NCI-H2029 (cell line): ENCODE measurements around the gene HHAT.

Source experiments
- DNase-seq: peaks from one replicate; lab custom pipeline; 2025; lab: John Stamatoyannopoulos, UW

The HHAT gene

GRCh38 chr1:210487021-210487420, 158.3 kb downstream of the HHAT start:
- DNase-seq: no peak

DNA sequence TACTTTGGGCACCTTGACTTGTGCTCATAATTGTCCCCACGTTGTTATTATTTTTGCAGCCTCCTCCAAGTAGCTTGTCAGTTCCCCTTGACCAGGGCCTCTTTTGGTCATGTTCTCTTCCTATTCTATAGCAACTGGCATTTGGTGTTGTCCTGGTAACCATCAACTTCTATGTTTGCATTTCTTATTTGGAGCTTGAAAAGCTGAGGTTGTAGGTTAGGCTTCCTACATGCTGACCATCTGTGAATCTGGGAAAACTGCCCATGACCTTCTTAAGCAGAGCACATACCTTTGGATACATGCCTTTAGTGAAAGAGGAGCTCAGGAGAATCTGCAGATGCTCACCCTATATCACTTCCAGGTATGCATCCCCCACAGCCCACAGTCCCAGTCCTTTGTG, 160.8 kb downstream of the HHAT start:
- DNase-seq: no peak

- DNase-seq: no peak
These were observed 162.1 kb downstream of the HHAT start for GRCh38 chr1:210490781-210491180.

DNA sequence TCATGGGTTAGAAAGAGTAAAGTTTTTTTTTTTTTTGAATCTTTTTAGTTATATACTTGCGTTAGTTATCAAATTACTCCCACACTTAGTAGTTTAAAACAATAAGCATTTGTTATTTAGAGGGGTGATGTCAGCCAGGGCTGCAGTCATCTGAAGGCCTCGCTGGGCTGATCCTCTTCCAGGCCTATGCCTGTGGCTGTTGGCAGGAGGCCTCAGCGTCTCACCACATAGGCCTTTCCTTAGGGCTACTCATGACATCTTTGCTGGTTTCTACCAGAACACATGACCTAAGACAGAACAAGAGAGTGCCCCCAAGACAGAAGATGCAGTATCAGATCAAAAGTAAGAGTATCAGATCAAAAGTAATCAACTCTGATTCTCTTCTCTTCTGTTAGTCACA, 167.4 kb downstream of the HHAT start:
- no peak for DNase-seq

- DNase-seq: no peak
These were observed 171.3 kb downstream of the HHAT start for GRCh38 chr1:210499956-210500355.

- DNase-seq: peak; percentile 3
These were observed 172.1 kb downstream of the HHAT start for GRCh38 chr1:210500831-210501230.

- DNase-seq: no peak
These were observed 175.6 kb downstream of the HHAT start for GRCh38 chr1:210504286-210504685.

DNA sequence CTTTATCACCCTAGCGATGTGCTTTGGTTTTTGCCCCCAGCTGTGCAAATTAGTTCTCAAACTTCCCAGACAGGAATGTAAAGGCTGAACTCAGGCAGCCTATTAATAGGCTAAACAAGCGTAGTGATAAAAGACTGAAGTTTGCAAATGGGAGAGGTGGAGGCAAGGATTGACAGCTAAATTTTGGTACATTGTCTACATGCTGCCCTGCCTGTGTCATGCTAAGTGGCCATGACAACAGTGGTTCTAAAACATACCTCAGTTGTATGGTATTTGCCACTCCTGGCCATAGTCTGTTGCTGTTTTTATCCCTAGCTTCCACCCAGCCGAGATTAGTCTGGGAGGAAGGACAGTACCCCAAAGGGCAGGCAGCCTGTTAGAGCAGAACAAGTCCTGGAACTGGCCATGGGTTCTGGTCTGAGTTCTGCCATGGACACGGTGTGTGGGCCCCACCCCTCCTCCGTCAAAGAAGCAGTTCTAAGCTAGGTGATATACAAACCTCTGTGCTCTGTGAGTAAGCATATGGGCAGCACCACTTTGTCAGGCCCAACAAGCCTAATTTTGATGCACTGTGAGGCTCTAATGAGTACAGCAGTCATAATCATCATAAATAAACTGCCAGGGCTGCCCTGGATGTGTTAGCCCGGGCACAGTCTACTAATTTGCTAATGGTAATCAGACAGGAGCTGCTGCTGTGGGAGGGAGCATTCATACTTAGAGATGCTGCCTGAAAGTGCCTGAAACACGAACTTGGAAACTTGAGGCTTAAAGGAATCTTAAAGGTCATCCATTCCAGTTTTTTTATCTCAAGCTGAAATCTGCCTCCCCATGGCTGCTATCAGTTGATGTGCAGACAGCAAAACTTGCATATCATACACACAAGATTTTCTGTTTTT, 177.1 kb downstream of the HHAT start:
- DNase-seq: no peak

DNA sequence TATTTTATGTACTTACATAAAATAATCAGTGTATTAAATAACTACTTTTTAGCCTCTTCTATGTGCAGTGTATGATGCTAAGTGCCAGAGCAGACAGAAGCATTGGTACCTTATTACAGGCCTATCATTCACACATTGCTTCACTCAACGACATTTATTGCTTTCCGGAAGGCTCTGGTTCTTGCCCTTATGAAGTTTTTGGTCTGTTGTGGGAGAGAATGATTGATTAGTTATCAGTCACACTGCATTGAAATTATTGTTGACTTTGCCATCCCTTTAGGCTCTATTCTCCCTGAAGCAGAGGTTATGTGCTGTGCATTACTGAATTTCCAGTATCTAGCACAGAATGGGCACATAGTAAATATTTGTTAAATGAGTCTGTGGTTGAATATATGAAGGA, 178.0 kb downstream of the HHAT start:
- no peak for DNase-seq

GRCh38 chr1:210516092-210516656, 187.5 kb downstream of the HHAT start:
- DNase-seq: no peak

DNA sequence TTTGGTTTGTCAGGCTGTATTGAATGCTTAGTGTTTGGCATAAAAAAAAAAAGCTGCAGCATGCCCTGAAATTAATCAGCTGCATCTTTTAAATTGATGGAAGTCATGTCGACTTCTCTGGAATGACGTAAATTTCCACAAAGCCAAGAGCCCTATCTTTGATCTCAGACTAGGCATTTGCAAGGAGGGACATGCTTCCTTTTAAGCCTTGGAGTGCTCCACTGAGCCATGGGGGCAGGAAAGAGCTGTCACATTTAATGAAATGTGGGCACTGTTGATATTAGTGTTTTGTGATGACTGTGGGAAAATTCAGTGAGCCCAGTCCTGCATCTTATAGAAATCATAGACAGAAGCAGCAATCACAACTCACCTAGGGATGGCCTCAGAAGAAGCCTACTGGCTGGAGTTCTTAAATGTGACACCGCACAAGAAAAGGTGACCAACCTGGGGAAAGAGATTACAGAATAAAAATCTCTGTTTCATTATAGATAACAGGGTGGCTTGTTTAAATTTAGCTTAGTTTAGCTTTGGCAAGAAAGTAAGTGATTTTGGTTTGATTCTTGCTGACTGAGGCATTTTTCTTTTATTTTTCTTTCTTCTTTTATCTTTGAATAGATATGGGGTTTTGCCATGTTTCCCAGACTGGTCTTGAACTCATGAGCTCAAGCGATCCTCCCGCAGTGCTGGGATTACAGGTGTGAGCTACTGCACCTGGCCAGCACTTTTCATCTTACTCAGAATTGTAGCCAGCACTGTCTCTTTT, 188.2 kb downstream of the HHAT start:
- no peak for DNase-seq

- no peak for DNase-seq
These were observed 195.1 kb downstream of the HHAT start for GRCh38 chr1:210523830-210524229.

GRCh38 chr1:210525716-210526454, 197.2 kb downstream of the HHAT start:
- DNase-seq: no peak

GRCh38 chr1:210527091-210527490, 198.4 kb downstream of the HHAT start:
- DNase-seq: no peak

GRCh38 chr1:210531475-210532222, 202.9 kb downstream of the HHAT start:
- no peak for DNase-seq

DNA sequence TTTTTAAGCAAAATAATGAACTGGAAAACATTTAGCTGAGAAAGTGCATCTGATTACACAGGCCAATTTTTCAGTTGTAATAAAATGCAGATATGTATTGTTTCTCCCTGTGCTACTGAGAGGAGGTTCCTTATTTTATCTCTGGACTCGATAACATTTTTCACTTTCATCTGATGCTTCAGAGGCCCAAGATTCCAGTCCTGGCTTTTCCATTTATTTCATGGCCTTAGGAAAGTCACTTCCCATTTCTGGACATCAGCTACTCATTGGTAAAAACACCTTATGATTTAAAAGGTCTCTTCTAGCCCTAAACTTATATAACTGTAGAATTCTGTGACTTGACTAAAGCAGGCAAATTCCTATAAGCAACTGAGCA, 203.5 kb downstream of the HHAT start:
- DNase-seq: no peak

DNA sequence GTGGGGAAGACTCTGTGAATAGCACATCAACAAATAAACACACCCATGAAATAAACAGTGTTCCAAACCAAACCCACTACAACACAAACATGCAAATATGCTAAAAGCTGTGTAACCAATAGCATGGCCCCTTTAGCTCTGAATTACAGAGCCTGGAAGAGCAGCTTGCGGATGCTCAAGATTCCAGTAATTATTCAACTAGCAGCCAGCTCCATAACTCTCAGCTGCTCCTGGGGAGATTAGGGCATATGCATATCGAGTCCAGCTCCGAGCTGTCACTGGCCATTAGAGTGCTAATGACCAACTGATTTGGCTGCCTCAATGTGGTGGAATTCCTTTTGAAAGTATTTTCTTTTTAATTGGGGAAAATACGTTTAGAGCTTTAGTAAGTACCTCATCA, 207.1 kb downstream of the HHAT start:
- no peak for DNase-seq

GRCh38 chr1:210536254-210536961, 207.7 kb downstream of the HHAT start:
- no peak for DNase-seq

GRCh38 chr1:210540288-210540687, 211.6 kb downstream of the HHAT start:
- no peak for DNase-seq

- no peak for DNase-seq
These were observed 213.1 kb downstream of the HHAT start for GRCh38 chr1:210541680-210542358.
